ENCODE results near the gene ADPRHL1.

ADPRHL1 gene

DNA sequence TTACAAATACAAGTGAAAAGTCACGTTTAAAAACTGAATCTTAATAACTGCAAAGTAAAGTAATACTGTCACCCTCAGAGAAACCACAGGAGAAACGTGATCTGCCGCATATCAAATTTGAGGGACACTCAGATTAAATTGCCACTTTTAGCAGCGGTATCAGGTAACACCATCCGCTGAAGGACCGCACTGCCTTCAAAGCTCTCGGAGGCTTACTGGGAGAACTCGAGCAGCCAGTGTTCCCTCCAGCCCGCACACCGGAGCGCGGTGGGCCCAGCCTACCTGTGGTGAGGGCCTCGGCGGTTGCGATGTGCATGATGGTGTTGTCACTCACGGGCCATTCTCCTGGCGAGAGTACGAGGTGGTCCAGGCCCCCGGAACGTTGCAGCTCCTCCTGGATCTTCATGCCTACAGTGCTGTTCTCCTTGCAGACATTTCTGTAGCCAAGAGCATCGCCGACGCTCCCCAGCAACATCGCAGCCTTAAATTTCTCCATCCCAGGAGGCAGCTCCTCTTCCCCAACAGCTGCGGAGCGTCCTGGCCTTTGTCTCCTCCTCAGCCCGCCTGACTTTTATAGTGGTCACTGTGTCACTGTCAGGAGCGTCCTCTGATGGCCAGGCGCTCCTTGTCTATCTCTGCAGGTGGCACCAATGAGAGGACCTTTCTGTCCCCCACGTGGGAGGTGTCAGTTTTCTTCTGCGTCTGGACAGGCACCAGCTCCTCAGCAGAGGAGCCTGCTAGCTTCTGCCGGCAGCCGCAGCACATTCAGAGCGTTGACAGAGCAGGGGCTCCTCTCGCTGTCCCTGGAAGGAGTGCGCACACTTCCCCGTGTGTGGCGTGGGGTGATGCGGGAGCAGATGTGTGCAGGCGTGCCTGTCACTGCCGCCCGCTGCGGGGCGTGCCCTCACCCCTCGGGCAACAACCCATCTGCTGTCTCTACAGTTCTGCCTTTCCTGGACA, at the start of gene ADPRHL1:
TSS of gene ADPRHL1 (minus strand) at position 547 of the 960 bp plus-strand sequence. CDS start at position 496, 51 bp downstream.
- no peak for DNase-seq

DNA sequence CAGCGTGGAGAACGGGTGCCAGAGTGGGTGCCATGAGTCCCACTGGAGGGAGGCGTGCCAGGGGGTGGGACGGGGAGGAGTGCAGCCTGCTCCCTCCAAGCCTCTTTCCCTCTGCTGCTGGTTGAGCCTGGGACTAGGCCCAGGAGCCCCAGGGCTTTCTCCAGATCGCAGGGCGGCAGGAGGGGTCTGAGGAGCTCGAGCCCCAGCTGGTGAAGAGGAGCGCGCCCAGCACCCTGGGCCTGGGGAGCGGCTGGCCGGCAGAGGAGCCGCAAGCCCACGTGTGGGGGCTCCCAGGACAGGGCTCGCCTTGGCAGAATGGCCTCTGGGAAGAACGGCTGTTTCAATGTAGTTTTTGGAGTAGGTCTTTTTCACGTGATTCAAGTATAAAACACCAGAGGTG, 49.4 kb upstream of the ADPRHL1 start:
- DNase-seq, result no peak

DNA sequence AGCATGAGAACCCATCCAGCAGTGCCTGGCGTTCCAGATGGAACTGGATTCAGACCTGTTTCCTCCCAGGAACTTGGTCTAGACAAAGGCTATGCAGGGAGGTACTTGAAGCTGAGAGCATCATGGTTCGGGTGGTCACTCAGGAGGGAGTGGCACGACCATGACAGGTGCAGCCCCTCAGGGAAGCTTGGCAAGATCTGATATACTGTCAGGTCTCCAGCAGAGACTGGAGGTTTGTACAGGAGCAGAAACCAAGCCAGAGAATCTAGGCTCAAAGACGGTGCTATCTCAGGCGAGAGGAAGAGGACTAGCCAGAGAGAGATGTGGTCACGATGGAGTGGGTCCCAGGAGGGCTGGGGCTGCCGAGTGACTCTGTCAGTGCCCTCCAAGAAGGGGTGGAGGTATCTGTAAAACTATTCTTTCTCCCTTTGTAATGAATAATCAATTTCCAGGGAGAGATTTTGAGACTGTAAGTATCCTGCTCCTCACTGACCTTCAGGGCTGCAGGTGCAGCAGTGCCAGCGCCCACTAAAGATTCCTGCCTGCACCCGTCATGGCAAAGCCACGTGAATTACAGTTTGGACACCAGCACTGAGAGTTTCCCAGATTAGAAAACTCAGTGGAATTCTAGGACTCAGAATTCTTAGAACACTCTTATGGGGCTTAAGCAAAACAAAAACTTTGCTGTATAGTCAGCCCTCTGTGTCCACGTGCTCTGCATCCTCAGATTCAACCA, 47.4 kb upstream of the ADPRHL1 start:
- DNase-seq, result no peak

DNA sequence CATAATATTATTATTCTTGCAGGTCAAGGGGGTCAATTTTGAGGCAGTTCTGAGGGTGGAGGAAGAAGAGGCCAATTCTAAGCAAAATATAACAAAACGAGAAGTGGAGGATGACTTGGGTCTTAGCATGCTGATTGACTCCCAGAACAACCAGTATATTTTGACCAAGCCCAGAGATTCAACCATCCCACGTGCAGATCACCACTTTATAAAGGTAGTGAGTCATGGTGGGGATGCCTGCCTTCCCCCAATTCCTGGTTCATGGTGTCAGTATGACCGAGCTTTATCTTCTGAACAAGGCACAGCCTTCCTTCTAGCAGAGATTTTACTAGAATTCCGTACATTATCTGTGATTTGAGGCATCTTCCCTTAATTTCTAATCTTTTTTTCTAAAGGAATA, 46.6 kb upstream of the ADPRHL1 start:
- DNase-seq, result no peak

DNA sequence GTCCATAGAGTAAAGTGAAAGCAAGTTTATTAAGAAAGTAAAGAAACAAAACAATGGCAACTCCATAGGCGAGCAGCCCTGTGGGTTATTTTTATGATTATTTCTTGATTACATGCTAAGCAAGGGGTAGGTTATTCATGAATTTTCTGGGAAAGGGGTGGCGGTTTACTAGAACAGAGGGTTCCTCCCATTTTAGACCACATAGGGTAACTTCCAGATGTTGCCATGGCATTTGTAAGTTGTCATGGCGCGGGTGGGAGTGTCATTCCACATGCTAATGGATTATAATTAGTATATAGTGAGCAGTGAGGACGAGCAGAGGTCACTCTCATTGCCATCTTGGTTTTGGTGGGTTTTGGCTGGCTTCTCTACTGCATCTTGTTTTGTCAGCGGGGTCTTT, 45.6 kb upstream of the ADPRHL1 start:
- no peak for DNase-seq

DNA sequence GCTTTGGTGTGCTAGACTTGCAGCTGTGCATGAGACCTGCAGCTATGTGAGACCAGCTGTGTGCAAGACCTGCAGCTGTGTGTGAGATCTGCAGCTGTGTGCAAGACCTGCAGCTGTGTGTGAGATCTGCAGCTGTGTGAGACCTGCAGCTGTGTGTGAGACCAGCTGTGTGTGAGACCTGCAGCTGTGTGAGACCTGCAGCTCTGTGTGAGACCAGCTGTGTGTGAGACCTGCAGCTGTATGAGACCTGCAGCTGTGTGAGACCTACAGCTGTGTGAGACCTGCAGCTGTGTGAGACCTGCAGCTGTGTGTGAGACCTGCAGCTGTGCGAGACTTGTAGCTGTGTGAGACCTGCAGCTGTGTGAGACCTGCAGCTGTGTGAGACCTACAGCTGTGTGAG, 43.9 kb upstream of the ADPRHL1 start:
- DNase-seq, result no peak

DNA sequence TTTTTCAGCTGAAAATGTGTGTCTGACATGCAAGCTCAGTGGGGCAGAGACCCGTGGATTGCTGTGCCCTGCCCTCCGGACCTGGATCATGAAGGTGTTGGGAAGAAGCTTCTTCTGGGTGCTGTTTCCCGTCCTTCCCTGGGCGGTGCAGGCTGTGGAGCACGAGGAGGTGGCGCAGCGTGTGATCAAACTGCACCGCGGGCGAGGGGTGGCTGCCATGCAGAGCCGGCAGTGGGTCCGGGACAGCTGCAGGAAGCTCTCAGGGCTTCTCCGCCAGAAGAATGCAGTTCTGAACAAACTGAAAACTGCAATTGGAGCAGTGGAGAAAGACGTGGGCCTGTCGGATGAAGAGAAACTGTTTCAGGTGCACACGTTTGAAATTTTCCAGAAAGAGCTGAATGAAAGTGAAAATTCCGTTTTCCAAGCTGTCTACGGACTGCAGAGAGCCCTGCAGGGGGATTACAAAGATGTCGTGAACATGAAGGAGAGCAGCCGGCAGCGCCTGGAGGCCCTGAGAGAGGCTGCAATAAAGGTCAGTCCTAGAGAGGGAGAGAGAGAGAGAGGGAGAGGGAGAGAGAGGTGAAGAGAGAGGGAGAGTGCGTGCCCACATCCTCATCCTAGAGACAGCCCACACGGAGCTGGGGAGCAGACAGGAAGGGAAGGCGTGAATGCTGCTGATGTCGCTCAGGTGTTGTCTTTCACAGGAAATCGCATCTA, 42.4 kb upstream of the ADPRHL1 start:
- DNase-seq, result no peak

DNA sequence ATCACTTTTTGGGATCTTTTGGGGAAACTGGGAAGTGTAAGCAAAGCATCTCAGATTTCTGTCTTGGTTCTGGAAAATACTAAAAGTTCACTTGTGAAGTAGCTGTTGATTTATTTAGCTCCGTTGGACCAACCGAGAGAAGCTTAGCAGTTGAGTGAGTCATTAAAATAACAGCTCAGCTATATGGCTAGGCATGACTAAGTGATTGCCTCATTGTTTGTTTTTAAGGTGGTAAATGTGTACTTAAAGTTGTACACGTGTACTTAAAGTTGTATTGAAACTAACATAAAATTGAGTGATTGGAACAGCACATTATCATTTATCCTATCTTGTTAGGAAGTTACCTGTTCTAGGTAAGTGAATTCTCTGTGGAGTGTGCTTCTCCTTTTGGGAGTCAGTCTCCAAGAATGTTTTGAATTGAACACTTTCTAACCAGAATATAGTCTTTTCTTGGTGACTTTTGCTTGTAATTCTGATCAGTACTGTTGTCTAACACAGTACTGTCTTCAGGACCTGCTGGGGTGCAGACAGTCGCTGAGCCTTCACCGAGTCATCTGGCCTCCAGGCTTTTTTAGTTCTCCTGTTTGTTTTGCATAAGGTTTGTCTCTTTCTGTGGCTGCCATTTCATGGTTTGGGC, 40.1 kb upstream of the ADPRHL1 start:
- peak; percentile 82 for DNase-seq

DNA sequence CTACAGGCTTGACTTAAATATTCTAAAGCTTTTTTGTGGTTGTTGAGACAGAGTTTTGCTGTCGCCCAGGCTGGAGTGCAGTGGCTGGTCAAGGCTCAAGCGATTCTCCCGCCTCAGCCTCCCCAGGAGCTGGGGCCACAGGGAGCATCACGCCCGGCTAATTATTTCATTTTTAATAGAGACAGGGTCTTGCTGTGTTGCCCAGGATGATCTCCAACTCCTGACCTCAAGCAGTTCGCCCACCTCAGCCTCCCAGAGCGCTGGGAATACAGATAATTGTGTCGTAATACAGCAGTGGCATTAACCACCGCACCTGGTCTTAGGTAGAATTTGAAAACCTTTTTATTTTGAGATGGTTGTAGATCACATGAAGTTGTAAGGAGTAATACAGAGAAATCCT, 38.7 kb upstream of the ADPRHL1 start:
- DNase-seq, result no peak

DNA sequence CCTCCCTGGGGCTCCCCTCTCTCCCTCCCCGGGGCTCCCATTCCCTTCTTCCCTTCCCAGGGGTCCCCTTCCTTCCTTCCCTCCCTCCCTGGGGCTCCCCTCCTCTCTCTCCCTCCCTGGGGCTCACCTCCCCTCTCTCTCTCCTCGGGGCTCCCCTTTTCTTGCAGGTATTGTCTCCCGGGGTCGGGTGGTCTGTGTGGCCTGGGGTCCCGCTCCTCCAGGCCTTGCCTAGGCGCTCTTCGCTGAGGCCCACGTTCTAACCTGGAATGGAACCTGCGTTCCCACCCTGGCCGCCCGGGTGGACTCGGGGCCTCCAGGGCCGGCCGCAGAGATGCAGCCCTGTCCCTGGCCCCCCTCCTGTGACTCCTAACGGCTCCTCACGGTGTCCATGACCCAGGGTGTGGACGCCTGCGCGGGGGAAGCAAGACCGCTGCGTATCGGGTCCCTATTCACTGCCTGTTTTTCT, 38.2 kb upstream of the ADPRHL1 start:
- no peak for DNase-seq

DNA sequence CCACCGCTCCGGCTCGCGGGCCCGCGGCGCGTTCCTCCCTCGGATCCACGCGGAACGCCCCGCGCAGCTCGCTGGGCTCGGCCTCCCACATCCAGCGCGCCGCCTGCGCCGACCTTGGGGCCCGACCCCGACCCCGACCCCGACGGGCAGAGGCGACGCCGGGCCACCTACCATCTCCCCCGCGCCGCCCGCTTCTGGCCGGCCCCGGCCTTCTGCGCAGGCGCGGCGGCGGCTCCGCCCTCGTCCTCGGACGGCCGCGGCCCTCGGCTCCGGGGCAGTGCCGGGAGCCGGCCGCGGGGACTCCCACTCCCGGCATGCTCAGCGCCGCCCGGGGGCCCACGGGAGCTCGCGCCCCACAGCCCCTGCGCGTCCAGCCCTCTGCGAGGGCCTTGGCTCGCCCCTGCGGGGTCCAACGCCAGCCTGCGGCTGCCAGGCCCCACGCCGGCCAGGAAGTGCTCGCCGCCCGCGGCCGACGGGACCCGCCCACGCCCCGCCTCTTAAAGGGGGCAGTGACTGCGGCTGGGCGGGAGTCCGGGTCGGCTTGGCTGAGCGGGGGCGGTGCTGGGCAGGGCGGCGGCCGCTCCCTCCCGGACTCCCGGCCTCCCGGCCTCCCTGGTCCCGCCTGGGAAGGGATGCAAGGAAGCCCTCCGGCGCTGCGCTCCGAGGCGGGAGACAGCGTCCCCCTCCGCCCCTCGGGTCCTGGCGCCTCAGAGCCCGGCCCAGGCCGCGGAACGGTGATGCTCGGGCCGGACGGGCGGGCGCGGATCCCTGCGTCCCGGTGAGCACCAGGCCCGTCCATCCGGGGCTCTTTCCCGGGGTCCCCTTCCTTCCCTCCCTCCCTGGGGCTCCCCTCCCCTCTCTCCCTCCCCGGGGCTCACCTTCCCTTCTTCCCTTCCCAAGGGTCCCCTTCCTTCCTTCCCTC, 37.5 kb upstream of the ADPRHL1 start, which contains the start of gene DCUN1D2:
TSS of gene DCUN1D2 (minus strand) at position 216 of the 922 bp plus-strand sequence. CDS start at position 174, 42 bp downstream.
- peak; percentile 89 for DNase-seq

DNA sequence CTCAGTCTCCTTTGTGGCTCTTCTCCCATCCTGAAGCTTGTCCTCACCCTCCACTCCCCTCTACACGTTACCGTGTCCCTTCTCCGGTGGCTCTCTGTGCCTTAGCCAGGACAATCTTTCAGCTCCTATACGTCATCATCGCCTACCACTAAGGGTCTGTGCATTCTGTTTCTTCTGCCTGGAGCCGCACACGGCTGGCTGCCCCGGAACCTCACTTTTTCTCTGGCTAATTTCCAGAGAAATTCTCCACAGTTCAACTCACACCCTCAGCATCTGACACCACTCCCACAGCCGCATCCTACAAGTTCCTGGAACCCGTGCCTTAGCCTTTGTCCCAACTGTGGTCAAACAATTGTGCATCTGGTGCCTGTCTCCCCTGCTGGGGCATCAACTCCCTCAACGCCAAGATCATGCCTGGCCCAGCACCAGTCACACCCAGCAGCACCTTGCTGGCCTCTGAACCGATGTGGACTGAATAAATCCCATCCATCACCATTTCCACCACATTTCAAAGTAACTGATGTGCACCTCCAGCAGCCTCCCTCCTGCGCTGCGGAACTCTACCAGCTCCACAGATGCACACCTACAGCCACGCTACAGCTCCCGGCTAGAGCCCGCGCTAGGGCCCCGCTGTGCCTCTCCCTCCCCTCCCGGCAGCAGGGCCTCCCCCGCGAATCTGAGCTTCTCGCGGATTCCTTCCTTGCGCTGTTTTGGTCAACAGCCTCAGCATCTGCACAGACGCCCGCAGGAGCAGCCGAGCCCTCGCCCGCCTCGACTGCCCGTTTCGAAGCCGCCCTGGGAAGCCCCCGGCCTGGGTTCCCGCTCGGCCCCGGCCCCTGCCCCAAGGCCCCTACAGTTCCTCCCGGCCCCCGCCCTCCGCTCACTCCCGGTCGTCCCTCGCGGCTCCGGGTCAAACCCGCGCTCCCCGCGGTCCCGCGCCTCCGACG, 36.5 kb upstream of the ADPRHL1 start:
- no peak for DNase-seq

DNA sequence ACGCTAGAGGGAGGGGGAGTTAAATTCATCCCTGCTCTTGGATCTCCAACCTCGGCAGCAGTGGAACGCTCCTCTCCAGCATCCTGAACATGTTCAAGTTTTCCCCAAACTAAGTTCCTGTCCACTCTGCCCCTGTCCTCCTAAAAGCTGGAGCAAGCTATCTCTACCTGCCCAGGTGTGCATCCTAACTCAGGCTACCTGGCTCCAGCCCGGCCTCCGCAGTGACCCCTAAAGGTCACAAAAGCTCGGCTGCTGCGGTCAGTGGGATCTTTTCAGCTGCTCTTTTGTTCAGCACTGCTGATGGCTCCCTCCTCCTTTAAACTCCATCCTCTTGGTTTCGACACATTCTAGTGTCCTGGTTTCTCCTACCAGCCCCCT, 35.9 kb upstream of the ADPRHL1 start:
- no peak for DNase-seq

DNA sequence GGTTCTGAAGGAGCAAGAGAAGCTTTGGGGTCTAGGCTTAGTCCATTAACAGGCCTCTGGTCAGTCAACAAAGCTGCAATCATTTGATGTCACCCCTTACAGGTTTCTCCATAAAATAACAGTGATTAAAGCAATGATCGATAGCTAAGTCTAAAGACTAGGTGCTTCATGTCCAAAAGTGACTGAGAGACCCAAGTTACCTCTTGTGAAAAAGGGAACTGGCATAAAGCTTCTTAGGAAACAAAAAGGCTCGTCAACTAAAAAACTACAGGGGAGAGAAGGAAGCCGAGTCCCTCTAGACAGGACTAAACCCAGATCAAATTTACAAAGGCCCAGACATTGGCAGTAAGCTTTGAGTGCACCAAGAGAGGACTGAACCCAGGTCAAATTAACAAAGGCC, 35.0 kb upstream of the ADPRHL1 start:
- DNase-seq, result peak; percentile 11

DNA sequence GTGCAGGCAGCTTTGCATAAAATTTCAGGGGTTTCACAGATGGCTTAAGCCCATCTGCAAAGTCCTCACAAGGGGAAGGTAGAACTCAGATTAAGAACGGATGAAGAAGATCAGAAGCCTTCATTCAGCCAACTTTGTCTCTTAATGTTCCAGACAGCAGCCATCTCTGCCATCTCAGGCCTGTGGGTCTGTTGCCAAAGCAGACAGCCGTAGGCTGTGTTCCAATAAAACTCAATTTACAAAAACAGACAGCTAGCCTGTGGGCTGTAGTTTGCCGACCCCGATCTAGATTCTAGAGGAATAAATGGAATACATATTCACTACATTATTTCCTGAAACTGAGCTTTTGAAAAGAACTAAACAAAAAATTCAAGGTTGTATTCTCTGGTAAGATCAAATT, 33.4 kb upstream of the ADPRHL1 start:
- DNase-seq, result no peak

DNA sequence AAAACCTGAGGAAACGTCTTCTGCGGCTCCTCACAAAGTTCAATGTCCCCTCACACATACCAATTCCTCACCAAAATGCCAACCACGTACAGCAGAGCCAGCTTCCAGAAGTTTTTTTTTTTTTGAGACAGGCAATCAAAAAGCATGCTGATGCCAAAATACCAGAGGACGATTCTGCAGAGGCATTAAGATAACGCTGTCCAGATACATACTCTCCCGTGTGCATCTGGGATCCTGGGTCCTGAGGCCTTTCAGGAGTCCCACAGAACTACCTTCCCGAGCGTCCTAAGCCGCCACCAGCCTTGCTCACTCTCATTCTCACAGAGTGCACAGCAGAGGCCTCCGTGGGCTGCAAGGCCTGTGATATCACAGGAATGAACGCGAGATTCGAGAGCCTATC, 32.3 kb upstream of the ADPRHL1 start:
- no peak for DNase-seq

DNA sequence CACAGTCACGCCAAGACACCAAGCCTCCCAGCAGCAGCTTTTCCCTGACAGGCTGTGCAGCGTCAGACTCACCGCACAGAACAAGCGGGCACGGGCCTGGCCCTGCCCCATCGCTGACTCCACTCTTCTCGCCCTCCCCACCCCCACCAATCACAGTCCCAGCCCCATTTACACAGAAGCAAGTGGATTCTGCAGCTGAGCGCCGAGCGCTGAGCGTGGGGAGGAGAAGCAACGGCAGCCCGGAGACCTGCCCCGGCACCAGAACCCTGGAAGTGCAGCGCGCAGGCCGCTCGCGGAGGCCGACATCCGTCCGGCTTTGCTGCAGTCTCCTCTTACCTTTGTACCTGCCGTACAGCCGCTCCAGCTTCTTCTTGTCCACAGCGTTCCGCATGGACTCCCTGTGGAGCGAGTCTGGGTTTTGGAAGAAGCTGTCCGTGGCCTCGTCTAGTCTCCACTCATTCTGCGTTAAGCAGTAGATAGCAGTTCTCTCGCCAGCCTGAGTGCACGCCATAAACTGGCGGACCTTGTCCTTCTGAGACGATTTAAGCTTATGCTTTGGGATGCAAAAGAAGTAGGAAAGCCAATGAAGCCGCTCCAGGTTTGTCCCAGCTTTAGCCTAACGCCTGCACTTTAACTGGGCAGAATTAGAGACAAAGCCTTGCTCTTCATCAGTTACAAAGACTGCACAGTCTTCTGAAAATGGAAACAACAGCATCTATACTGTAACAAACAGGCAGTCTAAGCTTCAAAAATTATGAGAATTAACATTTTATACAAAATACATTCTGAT, 30.4 kb upstream of the ADPRHL1 start:
- no peak for DNase-seq

DNA sequence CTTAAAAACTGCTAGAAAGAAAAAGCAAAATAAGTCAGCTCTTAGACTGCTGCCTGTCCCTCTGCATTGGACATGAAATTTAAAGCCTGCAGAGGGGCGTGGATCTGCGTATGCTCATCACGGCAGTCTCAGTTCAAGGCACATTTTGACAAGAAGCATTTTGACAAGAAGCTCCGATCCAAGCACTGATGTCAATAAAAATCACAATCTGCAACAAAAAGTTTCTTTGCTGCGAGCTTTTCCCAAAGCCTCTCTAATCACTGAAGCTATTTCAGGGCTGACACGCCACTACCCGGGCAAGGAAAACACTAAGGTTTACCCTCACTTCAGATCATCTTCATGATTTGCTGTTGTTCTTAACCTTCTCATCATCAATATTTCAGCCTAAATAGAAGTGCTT, 29.8 kb upstream of the ADPRHL1 start:
- DNase-seq, result no peak

DNA sequence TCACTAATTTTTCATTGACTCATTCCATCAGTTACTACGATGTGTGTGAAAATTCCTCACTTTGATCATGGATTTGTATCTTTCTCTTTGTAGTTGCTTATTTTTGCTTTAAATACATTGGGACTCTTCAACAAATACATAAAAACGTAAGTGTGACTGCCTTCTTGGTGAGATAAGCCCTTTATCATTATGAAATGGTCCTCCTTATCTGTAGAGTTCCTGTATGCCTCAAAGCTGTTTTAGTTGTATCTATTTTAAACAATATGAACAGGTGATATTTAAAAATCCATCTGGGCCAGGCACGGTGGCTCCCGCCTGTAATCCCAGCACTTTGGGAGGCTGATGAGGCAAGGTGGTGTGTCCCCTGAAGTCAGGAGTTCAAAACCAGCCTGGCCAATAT, 25.9 kb upstream of the ADPRHL1 start:
- no peak for DNase-seq

DNA sequence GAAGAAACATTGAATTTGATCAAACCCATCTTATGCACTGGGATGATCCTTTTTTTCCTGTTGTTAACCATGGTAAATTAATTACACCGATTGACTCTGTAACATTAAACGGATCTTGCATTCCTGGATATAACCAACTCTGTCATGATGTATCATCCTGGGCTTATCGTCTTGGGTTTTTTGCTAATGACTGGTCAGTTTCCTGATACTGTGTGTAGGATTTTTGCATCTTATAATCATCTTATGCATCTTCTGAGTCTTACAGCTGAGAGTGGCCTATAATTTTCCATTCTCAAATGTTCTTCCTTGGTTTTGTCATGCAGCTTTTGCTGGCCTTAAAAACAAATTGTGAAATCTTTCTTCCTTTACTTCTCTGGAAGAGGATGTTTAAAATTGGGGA, 24.4 kb upstream of the ADPRHL1 start:
- no peak for DNase-seq
